Prostate gland (tissue), 2 donors: ENCODE results near the gene ALG5. TPM values are rescaled to one million over a fixed set of nuclear protein-coding genes. Genes with fewer than 3 reads are reported as not detected.

ENCODE experiments used
- DNase-seq: peaks from one replicate; pipeline ENCODE4 v3.0.0-alpha.2; 2019; ENCODE audit warnings: low spot score
- H3K27ac ChIP-seq, 2 donors: fragments of 200-600 bp; sonication (generic); 2 replicates each; pipeline ENCODE4 v1.5.1; 2017 to 2019
- H3K27me3 ChIP-seq: fragments of 200-600 bp; sonication (generic); replicated peaks from 2 replicates; pipeline ENCODE4 v1.5.1; 2019; ENCODE audit not compliant: insufficient read depth
- H3K36me3 ChIP-seq, 2 donors: fragments of 200-600 bp; sonication (generic); 1 replicate in 1 of 2; 2 replicates in 1 of 2; pipeline versions ENCODE4 v1.5.1 to v1.8.1; 2017 to 2019
- H3K4me1 ChIP-seq: fragments of 200-600 bp; sonication (generic); replicated peaks from 2 replicates; pipeline ENCODE4 v1.5.1; 2019
- H3K4me3 ChIP-seq, 2 donors: fragments of 200-600 bp; sonication (generic); 2 replicates each; pipeline ENCODE4 v1.5.1; 2017 to 2019
- H3K9me3 ChIP-seq: fragments of 200-600 bp; sonication (generic); 2 replicates; pipeline ENCODE4 v1.5.1; 2017
- POLR2A ChIP-seq: fragments of 450-650 bp; IDR thresholded peaks from one replicate; pipeline ENCODE4 v1.6.1; 2016; ENCODE audit warnings: antibody characterized with exemption, mild to moderate bottlenecking
- POLR2AphosphoS5 ChIP-seq: sonication (generic); formaldehyde crosslinking; IDR thresholded peaks from one replicate; pipeline ENCODE4 v1.6.1; 2017; ENCODE audit warnings: antibody characterized with exemption
- WGBS: methylation state at CpG from one replicate; pipeline ENCODE4 v1.1.5; 2018; 5-methylcytosine and 5-hydroxymethylcytosine counted together
- intact Hi-C: fragments of 100-400 bp; cut with DNase I; formaldehyde crosslinking; loops from one replicate; pipeline ENCODE4 v1.14.2; 2022
- total RNA-seq, 2 donors: library from RNA; depleted of rRNA; stranded (reverse); fragments of >200 nt; gene quantifications; one replicate each; pipeline ENCODE4 v1.1.0, GENCODE V29; 2016
- TF ChIP-seq, protein P1 (sequence below), 4 experiments: fragments of 200-600 bp in 2 of 4; fragments of 450-650 bp in 2 of 4; sonication (generic) in 2 of 4; IDR thresholded peaks; 1 replicate in 3 of 4; 2 replicates in 1 of 4; pipeline ENCODE4 v1.5.1; 2016 to 2019; ENCODE audit warnings: antibody characterized with exemption in 4 of 4, mild to moderate bottlenecking in 2 of 4, moderate library complexity in 2 of 4

Gene ALG5
- total RNA-seq, 2 donors from 2014 or later, result 14.1 to 41.3 TPM

DNA sequence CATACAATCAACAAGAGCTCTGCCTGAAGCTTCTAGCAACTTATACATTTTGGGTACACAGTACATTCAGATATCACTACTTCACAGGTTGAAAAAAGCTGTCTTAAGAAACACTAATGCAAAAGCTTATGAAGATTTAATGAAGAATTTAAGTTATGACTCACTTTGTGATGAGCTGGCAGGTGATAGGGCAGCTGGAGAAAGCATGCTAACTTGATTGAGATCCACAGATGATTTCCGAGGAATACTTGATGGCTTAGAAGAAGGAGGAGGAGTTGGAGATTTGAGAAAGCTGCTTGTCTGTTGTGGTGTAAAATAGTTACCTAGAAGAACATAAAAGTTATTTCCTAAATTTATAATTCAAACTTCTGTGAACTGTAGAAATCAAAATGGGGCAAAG, 24.7 kb upstream of the ALG5 start:
- Histone ChIP-seq H3K36me3 (peaks cover 3 to 11% of the 10 kb centered on the region in 2 donors), H3K4me3 (no peak overlapping the region), H3K4me1 (no peaks in the 10 kb centered on the region), H3K9me3 (no peaks in the 10 kb centered on the region), H3K27me3 (no peaks in the 10 kb centered on the region), H3K27ac (no peak overlapping the region)
- intact Hi-C loops, result no loop called here
- 84% methylated on average over 1 of the region's 1 CpG for WGBS
- DNase-seq, result no peak
- TF ChIP-seq POLR2A, result no peak
- no peak for TF ChIP-seq POLR2AphosphoS5
- TF ChIP-seq, protein P1, sequence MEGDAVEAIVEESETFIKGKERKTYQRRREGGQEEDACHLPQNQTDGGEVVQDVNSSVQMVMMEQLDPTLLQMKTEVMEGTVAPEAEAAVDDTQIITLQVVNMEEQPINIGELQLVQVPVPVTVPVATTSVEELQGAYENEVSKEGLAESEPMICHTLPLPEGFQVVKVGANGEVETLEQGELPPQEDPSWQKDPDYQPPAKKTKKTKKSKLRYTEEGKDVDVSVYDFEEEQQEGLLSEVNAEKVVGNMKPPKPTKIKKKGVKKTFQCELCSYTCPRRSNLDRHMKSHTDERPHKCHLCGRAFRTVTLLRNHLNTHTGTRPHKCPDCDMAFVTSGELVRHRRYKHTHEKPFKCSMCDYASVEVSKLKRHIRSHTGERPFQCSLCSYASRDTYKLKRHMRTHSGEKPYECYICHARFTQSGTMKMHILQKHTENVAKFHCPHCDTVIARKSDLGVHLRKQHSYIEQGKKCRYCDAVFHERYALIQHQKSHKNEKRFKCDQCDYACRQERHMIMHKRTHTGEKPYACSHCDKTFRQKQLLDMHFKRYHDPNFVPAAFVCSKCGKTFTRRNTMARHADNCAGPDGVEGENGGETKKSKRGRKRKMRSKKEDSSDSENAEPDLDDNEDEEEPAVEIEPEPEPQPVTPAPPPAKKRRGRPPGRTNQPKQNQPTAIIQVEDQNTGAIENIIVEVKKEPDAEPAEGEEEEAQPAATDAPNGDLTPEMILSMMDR (IDR thresholded peaks at IDR 0.05), result no peak

DNA sequence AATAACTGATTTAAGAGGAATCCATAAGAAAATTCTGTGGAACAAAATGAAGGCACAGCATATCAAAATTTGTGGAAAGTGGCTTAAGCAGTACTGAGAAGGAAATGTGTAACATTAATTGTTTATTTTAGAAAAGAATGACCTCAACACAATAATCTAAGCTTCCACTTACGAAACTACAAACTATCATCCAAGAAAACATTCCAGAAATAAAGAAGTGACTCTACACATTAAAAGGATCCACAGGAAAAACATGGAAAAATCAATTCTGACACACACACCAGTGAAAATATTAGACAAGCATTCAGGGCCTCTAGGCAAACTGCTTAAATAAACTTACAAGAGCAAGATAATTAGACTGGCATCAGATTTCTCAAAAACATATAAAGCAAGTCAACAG, 15.5 kb upstream of the ALG5 start:
- intact Hi-C loops, result no loop called here
- WGBS, result 55% methylated on average over 1 of the region's 1 CpG
- no peaks in the 10 kb centered on the region for H3K36me3 ChIP-seq
- H3K27me3 ChIP-seq, result no peaks in the 10 kb centered on the region
- H3K4me3 ChIP-seq, result no peak overlapping the region
- DNase-seq, result no peak
- H3K9me3 ChIP-seq, result no peaks in the 10 kb centered on the region
- TF ChIP-seq POLR2A, result no peak
- peak; percentile 15 for TF ChIP-seq POLR2AphosphoS5
- TF ChIP-seq, protein P1 (IDR thresholded peaks at IDR 0.05), result no peak
- H3K4me1 ChIP-seq, result no peaks in the 10 kb centered on the region
- no peak overlapping the region for H3K27ac ChIP-seq

DNA sequence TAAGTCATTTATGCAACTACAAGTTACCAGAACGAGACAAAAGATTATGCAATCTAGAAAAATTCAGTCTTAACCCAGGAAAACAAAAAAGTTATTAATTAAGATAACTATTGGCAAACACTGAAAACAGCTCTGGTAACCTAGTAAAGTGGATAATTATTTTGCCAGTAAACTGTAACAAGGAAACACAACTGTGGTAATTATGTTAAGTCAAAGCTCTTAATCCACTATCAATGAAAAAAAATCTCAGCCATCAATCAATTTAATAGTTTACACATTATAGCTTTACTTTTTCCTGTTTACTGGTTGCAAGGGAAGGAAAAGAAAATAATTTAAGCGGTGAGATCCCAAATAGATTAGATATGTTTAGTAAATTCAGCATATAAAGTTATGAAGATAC, 12.6 kb upstream of the ALG5 start:
- Histone ChIP-seq H3K9me3 (no peaks in the 10 kb centered on the region), H3K4me3 (no peak overlapping the region), H3K27me3 (no peaks in the 10 kb centered on the region), H3K36me3 (no peaks in the 10 kb centered on the region), H3K27ac (no peak overlapping the region), H3K4me1 (no peaks in the 10 kb centered on the region)
- no peak for DNase-seq
- TF ChIP-seq POLR2A (no peak), POLR2AphosphoS5 (no peak)
- TF ChIP-seq, protein P1 (IDR thresholded peaks at IDR 0.05), result no peak
- intact Hi-C loops, result no loop called here
- WGBS, result 72% methylated on average over 2 of the region's 2 CpGs

DNA sequence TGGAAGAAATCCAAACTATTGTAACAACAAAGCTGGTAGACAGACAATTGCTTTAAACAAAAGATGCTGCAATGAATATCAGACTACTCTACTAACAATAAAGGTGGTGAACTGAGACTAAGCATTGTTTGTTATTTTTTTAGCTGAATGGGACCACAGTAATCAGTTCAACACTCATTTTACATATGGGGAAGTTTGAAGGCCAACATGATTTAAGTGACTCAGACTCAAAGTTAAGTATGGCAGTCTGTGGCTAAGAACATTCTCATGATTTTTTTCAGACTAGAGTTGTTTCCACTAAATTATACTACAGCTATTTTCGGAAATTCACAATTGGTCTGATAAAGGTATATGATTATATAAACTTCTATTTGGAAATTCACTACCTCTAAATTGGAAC, 11.9 kb upstream of the ALG5 start:
- Histone ChIP-seq H3K4me3 (no peak overlapping the region), H3K4me1 (no peaks in the 10 kb centered on the region), H3K27me3 (no peaks in the 10 kb centered on the region), H3K27ac (no peak overlapping the region), H3K36me3 (no peaks in the 10 kb centered on the region), H3K9me3 (no peaks in the 10 kb centered on the region)
- intact Hi-C loops, result no loop called here
- no peak for DNase-seq
- WGBS, result 93% methylated on average over 1 of the region's 1 CpG
- no peak for TF ChIP-seq POLR2A
- TF ChIP-seq, protein P1 (IDR thresholded peaks at IDR 0.05), result no peak
- no peak for TF ChIP-seq POLR2AphosphoS5

DNA sequence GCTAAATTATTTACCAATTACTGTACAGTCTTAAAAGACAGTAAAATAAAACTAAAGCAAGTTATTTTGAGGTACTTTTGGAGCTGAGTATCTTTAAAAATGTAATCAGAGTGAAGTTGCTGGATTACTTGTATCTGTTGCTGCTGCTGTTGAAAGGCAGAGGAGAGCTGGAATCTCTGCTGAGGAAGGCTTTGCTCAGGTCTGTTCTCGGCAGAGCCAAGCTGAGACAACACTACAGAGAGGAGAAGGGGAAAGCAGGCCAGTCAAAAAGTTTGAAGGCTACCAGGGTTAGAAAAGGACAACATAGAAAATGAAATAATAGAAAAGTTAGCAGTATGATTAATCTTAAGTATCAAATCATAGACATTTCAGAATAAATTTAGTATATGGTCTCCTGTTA, 11.3 kb upstream of the ALG5 start:
- intact Hi-C loops, result no loop called here
- Histone ChIP-seq H3K4me3 (no peak overlapping the region), H3K27ac (no peak overlapping the region), H3K4me1 (no peaks in the 10 kb centered on the region), H3K36me3 (no peaks in the 10 kb centered on the region), H3K9me3 (no peaks in the 10 kb centered on the region), H3K27me3 (no peaks in the 10 kb centered on the region)
- DNase-seq, result no peak
- WGBS, result 78% methylated on average over 1 of the region's 1 CpG
- no peak for TF ChIP-seq POLR2AphosphoS5
- TF ChIP-seq, protein P1 (IDR thresholded peaks at IDR 0.05), result no peak
- no peak for TF ChIP-seq POLR2A
